Measurements from ENCODE around the gene FAM171A1.

GRCh38 chr10:15279236-15279635 lies 91.9 kb downstream of the FAM171A1 start:
- TF ChIP-seq CTCF (IDR thresholded peaks at IDR 0.05; ENCODE audit: extremely low read depth in 1 of 2, insufficient read depth in 1 of 2, low read depth in 1 of 2, low read length in 2 of 2) (no peak), MAX (IDR thresholded peaks at IDR 0.05; ENCODE audit: insufficient read depth, insufficient read length) (no peak), EZH2 (IDR thresholded peaks at IDR 0.05; ENCODE audit: borderline replicate concordance, low read depth, low read length, severe bottlenecking) (no peak), POLR2A (IDR thresholded peaks at IDR 0.05; ENCODE audit: low read depth, low read length) (no peak), JUN (IDR thresholded peaks at IDR 0.05; ENCODE audit: borderline replicate concordance, insufficient read depth, insufficient read length, low read depth) (no peak)

Measured in endothelial cell of umbilical vein (primary cell).